ENCODE results near the gene RNF144A.

- TF ChIP-seq, protein P1, sequence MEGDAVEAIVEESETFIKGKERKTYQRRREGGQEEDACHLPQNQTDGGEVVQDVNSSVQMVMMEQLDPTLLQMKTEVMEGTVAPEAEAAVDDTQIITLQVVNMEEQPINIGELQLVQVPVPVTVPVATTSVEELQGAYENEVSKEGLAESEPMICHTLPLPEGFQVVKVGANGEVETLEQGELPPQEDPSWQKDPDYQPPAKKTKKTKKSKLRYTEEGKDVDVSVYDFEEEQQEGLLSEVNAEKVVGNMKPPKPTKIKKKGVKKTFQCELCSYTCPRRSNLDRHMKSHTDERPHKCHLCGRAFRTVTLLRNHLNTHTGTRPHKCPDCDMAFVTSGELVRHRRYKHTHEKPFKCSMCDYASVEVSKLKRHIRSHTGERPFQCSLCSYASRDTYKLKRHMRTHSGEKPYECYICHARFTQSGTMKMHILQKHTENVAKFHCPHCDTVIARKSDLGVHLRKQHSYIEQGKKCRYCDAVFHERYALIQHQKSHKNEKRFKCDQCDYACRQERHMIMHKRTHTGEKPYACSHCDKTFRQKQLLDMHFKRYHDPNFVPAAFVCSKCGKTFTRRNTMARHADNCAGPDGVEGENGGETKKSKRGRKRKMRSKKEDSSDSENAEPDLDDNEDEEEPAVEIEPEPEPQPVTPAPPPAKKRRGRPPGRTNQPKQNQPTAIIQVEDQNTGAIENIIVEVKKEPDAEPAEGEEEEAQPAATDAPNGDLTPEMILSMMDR (IDR thresholded peaks at IDR 0.05) = no peak
- no peak for TF ChIP-seq POLR2A (IDR thresholded peaks at IDR 0.05)
These were observed 124.2 kb downstream of the RNF144A start for GRCh38 chr2:7041421-7041820.

All from right lobe of liver (tissue), 4 donors.